OCI-LY3 (cell line): ENCODE data around the gene WDR77.

Experiments used
- H2AFZ ChIP-seq: fragments of 200-600, 300-600 bp; shearing (Covaris generic); 2 replicates; pipeline ENCODE4 v1.6.0; 2014; ENCODE audit warnings: antibody characterized with exemption, low read depth, low read length
- H3K27ac ChIP-seq: fragments of 200-600, 300-600 bp; sonication (generic); 2 replicates; pipeline ENCODE4 v1.5.1; 2014; ENCODE audit warnings: mild to moderate bottlenecking, low read length, moderate library complexity, mixed read lengths
- H3K27me3 ChIP-seq: fragments of 200-600, 300-600 bp; sonication (generic); 2 replicates; pipeline ENCODE4 v1.6.1; 2014; ENCODE audit warnings: low read depth, low read length, mixed read lengths
- H3K36me3 ChIP-seq: fragments of 200-600, 300-600 bp; sonication (generic); replicated peaks from 2 replicates; pipeline ENCODE3; 2014; ENCODE audit warnings: low read depth, low read length, mixed read lengths
- H3K4me1 ChIP-seq: fragments of 300-600, 200-600 bp; sonication (generic); 2 replicates; pipeline ENCODE4 v1.6.1; 2014; ENCODE audit warnings: low read length, mixed read lengths
- H3K4me2 ChIP-seq: fragments of 200-600, 300-600 bp; sonication (generic); 2 replicates; pipeline ENCODE4 v1.6.1; 2014; ENCODE audit warnings: low read length, mixed read lengths
- H3K4me3 ChIP-seq: fragments of 300-600, 200-600 bp; sonication (generic); 2 replicates; pipeline ENCODE4 v1.5.1; 2014; ENCODE audit warnings: antibody characterized with exemption, mild to moderate bottlenecking, low read length, moderate library complexity
- H3K79me2 ChIP-seq: fragments of 300-600, 200-600 bp; shearing (Covaris generic); 2 replicates; pipeline ENCODE4 v1.6.1; 2014; ENCODE audit warnings: mild to moderate bottlenecking, low read length, mixed read lengths
- H3K9ac ChIP-seq: fragments of 300-600, 200-600 bp; shearing (Covaris generic); 2 replicates; pipeline ENCODE4 v1.6.0; 2014; ENCODE audit warnings: mild to moderate bottlenecking, low read length, moderate library complexity
- H3K9me3 ChIP-seq: fragments of 200-600, 300-600 bp; shearing (Covaris generic); 2 replicates; pipeline ENCODE4 v1.6.1; 2014; ENCODE audit warnings: low read length, mixed read lengths; ENCODE audit not compliant: insufficient read depth
- H4K20me1 ChIP-seq: fragments of 200-600, 300-600 bp; sonication (generic); 2 replicates; pipeline ENCODE4 v1.6.1; 2016; ENCODE audit warnings: low read length, mixed read lengths; ENCODE audit not compliant: insufficient read depth
- CTCF ChIP-seq: fragments of 200-600, 300-600 bp; sonication (generic); IDR thresholded peaks from 2 replicates; pipeline ENCODE4 v1.5.1; 2014; ENCODE audit warnings: antibody characterized with exemption, low read length, low read depth
- EZH2phosphoT487 ChIP-seq: fragments of 200-600 bp; shearing (Covaris generic); IDR thresholded peaks from 2 replicates; pipeline ENCODE4 v1.6.1; 2018; ENCODE audit warnings: antibody characterized with exemption, mixed run types, low read depth

WDR77 gene

GRCh38 chr1:111475701-111476100 is 26.6 kb upstream of the WDR77 start:
- H3K27me3 ChIP-seq: no peaks in the 10 kb centered on the region
- H3K9ac ChIP-seq: no peak overlapping the region
- no peak overlapping the region for H3K4me2 ChIP-seq
- H3K4me3 ChIP-seq: no peak overlapping the region
- TF ChIP-seq CTCF (no peak), EZH2phosphoT487 (no peak)
- no peak overlapping the region for H2AFZ ChIP-seq
- peaks cover 4% of the 10 kb centered on the region for H3K36me3 ChIP-seq
- H3K9me3 ChIP-seq: no peaks in the 10 kb centered on the region
- no peak overlapping the region for H3K27ac ChIP-seq
- peaks cover 43% of the 10 kb centered on the region for H3K4me1 ChIP-seq
- H3K79me2 ChIP-seq: no peaks in the 10 kb centered on the region
- no peaks in the 10 kb centered on the region for H4K20me1 ChIP-seq

GRCh38 chr1:111474521-111474920 is 25.5 kb upstream of the WDR77 start:
- no peak overlapping the region for H3K9ac ChIP-seq
- H3K27ac ChIP-seq: no peak overlapping the region
- no peaks in the 10 kb centered on the region for H4K20me1 ChIP-seq
- no peak overlapping the region for H3K4me2 ChIP-seq
- peaks cover 39% of the 10 kb centered on the region for H3K4me1 ChIP-seq
- no peak overlapping the region for H2AFZ ChIP-seq
- H3K9me3 ChIP-seq: no peaks in the 10 kb centered on the region
- no peaks in the 10 kb centered on the region for H3K27me3 ChIP-seq
- no peaks in the 10 kb centered on the region for H3K79me2 ChIP-seq
- no peak overlapping the region for H3K4me3 ChIP-seq
- TF ChIP-seq CTCF (no peak), EZH2phosphoT487 (no peak)
- peaks cover 8% of the 10 kb centered on the region for H3K36me3 ChIP-seq

- peaks cover 11% of the 10 kb centered on the region for H3K36me3 ChIP-seq
- no peak overlapping the region for H3K4me2 ChIP-seq
- H4K20me1 ChIP-seq: no peaks in the 10 kb centered on the region
- H3K27me3 ChIP-seq: no peaks in the 10 kb centered on the region
- no peak overlapping the region for H3K27ac ChIP-seq
- H3K9me3 ChIP-seq: no peaks in the 10 kb centered on the region
- no peak overlapping the region for H3K9ac ChIP-seq
- peaks cover 39% of the 10 kb centered on the region for H3K4me1 ChIP-seq
- no peaks in the 10 kb centered on the region for H3K79me2 ChIP-seq
- no peak overlapping the region for H2AFZ ChIP-seq
- no peak for TF ChIP-seq EZH2phosphoT487
- no peak for TF ChIP-seq CTCF
- H3K4me3 ChIP-seq: no peak overlapping the region
Measured at GRCh38 chr1:111474106-111474505, 25.1 kb upstream of the WDR77 start.

GRCh38 chr1:111471538-111471937 is 22.5 kb upstream of the WDR77 start:
- Histone ChIP-seq H3K4me3 (peak overlapping the region; percentile 64), H2AFZ (no peak overlapping the region), H3K79me2 (no peaks in the 10 kb centered on the region), H3K9me3 (no peaks in the 10 kb centered on the region), H3K4me1 (peaks cover 23% of the 10 kb centered on the region), H3K27ac (peak overlapping the region; percentile 79), H3K27me3 (no peaks in the 10 kb centered on the region), H4K20me1 (no peaks in the 10 kb centered on the region), H3K9ac (peak overlapping the region; percentile 55; the same call in 1 of the 2 replicates), H3K4me2 (peak overlapping the region; percentile 92), H3K36me3 (peaks cover 15% of the 10 kb centered on the region)
- TF ChIP-seq EZH2phosphoT487 (no peak), CTCF (no peak)
